HG03354 (cell line): ENCODE measurements around the gene P2RX1.
"Not testable (repeated sequence)": the region's sequence is repeated elsewhere in the genome, so short reads cannot be mapped to it uniquely, and the experiment has no call there.

ENCODE experiments used
- ATAC-seq: cut with Tn5 transposase; IDR thresholded peaks from one replicate; pipeline ENCODE4 v1.9.1; 2021; ENCODE audit warnings: mild to moderate bottlenecking; ENCODE audit not compliant: unreplicated experiment, poor library complexity, severe bottlenecking

P2RX1 gene

GRCh38 chr17:3953542-3953941 lies 37.3 kb upstream of the P2RX1 start:
- no peak for ATAC-seq

- no peak for ATAC-seq
These were observed 35.9 kb upstream of the P2RX1 start for GRCh38 chr17:3952186-3952585.

DNA sequence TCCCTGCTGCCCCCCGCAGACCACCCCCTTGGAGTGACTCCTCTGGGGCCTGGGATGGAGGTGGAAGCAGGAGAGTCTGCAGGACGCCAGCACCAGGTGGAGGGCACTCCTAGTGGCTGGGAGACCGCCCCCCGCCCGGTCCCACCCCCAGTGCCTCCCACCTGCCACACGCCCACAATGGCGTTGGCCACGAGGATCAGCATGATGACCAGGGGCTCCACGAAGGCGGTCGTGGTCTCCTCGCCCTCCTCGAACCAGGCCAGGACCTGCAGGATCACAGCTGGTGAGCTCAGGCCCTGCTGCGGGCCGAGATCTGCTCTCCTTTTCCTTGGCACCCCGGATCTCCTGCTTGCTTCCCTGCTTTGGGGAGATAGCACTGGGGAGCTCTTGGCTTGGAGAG lies 35.2 kb upstream of the P2RX1 start:
- ATAC-seq = no peak

GRCh38 chr17:3951003-3951402 lies 34.7 kb upstream of the P2RX1 start:
- no peak for ATAC-seq

- ATAC-seq = no peak
These were observed 34.3 kb upstream of the P2RX1 start for GRCh38 chr17:3950584-3950983.

GRCh38 chr17:3949418-3949817 lies 33.2 kb upstream of the P2RX1 start:
- ATAC-seq = no peak

- not testable (repeated sequence) for ATAC-seq
These were observed 32.3 kb upstream of the P2RX1 start for GRCh38 chr17:3948551-3948950.

DNA sequence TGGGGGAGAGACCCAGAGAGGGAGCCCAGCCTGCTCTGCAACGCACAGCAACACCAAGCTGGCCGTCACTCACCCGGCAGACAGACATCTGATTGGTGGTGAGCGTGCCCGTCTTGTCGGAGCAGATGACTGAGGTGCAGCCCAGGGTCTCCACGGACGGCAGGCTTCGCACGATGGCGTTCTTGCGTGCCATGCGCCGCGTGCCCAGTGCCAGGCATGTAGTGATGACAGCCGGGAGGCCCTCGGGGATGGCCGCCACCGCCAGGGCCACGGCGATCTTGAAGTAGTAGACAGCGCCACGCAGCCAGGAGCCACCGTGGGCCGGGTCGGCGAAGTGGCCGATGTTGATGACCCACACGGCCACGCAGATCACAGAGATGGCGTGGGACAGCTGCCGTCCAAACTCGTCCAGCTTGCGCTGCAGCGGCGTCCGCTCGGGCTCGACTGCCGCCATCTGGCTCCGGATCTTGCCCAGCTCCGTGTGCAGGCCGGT lies 31.1 kb upstream of the P2RX1 start:
- ATAC-seq = no peak

DNA sequence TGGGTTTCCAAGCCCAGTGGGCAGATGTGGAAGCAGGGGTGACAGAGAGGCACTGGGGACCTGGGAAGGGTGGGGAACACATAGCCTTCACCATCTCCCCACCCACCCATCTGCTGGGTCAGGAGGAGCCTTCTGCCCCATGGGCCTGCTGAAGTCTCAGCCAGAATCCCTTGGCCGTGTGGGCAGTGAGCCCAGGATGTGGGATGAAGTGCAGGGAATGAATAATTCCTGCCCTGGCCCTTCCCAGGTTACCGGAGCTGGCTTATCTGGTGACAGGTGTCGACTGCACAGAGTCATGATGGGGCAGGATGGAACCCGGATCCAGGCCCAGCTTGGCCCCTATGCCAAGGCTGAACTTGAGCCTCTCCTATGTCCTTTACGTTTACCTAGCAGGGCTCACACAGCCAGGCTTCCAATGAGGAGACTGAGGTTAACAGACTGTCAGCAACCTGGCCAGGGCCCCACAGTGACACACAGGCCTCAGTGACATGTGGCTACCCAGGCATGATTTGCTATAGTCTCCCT lies 30.5 kb upstream of the P2RX1 start:
- no peak for ATAC-seq

DNA sequence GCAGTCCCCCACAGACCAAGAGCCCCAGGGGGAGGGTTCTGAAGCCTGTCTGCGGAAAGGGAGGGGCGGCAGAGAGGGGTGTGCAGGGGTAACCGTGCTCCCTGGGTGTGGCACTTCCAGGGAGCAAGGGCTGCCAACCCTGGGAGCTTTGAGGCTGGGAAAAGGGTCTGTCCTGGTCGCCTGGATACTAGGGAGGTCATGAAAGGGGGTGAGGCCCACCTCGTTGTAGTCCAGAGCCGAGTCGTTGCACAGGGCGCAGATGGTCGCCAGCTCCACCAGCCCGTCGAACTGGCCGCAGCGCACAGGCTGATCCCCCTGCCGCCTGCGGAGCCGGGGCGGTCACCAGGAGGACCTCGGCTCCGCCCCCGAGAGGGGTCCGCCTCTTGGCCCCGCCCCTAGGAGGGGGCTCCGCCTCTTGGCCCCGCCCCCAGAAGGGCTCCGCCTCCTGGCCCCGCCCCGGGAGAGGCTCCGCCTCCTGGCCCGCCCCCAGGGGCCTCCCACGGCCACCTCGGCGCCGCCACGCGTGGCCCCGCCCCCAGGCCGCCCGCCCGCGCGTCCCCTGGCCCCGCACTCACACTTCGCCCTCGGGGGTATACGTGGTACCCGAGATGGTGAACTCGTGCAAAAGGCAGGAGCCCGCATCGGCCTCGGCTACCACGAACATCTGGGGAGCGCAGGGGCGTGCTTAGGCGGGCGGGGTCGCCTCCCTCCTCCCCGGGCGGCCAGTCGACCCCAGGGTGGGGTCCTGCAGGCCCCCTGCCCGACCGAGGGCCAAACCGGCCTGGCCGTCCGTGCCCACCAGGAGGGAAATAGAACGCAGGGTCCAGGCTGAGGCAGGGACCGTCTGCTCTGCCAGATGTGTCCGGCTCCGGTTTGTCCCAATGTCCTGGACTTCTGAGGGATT lies 28.5 kb upstream of the P2RX1 start:
- no peak for ATAC-seq

GRCh38 chr17:3943240-3943891 lies 27.1 kb upstream of the P2RX1 start:
- ATAC-seq = no peak

DNA sequence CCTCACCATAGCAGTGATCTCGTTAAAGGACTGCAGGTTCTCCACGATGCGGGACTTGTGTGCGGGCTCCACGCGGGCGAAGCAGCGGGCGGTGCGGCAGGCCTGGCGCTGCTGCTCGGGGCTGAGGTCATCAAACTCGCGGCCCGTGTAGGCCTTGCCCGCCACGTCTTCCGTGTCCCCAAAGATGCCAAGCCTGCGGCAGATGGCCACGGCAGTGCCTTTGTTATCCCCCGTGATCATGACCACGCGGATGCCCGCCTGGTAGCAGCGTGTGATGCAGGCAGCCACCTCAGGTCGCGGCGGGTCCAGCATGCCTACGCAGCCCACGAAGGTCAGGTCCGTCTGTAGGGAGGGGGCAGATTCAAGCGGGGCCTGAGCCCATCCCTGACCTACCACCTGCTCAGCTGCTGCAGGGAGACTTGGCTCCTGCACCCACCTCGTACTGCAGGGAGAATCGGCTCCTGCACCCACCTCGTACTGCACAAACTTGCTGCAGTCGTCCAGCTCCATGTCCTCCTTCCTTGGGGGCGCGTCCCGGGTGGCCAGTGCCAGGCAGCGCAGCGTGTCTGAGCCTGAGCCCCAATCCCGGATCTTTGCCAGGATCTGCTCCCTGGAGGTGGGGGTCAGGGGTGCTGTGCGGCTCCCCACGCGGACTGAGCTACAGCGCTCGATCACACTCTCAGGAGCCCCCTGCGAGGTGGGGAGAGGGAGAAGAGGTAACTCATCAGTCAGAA lies 24.9 kb upstream of the P2RX1 start:
- ATAC-seq = no peak

DNA sequence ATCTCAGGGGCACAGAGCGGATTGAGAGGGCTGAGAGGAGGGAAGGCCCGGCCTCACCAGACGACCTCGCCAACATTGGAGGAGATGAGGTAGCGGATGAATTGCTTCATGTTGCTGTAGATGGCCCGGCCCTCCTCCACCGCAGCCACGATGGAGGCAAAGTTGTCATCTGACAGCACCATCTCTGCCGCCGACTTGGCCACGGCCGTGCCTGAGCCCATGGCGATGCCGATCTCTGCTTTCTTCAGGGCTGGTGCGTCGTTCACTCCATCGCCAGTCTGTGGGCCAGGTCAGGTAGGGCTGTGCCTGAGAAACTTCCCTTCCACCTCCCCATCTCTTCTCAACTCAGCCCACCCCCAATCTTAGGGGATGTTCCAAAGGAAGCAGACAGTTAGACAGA lies 21.1 kb upstream of the P2RX1 start:
- no peak for ATAC-seq

- ATAC-seq = no peak
These were observed 19.6 kb upstream of the P2RX1 start for GRCh38 chr17:3935825-3936355.

DNA sequence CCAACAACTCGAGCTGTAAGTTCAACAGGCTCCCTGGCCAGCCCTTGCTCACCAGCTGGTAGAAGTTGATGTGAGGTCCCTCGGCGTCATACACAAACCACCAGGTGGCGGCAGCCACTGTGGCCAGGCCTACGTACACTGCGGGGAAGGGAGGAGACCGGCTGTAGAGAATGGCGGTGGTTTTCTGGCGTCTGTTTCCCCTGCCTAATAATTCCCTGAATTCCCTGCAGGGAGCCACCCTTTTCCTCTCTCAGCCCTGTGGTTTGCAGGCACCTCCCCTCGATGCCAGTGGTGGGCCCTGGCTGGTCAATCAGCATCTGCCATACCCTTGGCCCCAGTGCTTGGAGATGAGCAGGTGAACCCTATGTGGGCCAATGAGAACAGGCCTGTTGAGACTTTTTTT lies 18.9 kb upstream of the P2RX1 start:
- no peak for ATAC-seq

DNA sequence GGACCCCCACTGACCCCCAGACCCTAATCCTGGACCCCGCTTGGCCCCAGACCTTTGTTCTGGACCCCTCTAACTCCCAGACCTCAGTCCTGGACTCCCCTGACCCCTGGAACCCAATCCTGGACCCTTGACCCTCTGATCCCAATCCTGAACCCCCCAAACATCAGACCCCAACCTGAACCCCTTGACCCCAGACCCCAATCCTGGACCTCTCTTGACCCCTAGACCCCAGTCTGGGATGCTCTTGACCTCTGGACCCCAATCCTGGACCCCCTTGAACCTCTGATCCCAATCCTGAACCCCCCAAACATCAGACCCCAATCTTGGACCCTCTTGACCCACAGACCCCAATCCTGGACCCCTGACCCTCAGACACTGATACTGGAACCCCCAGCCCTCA lies 13.5 kb upstream of the P2RX1 start:
- ATAC-seq = no peak

DNA sequence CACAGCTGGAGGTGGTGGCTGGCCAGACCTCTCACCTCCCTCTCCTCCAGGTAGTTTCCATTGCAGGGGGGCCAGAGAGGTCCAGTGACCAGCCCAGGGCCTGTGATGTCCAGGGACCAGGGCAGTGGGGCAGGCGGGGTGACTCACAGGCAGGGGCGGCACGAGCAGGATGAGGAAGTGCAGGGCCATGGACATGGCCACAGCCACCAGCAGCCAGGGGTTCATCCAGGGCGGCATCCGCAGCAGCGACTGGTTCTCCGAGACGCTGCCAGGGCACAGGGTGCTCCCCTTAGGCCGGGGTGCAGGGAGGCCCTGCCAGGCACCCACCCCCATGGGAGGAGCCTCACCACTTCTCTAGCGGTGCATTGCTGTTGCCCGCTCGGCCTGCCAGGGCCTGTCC lies 12.9 kb upstream of the P2RX1 start:
- ATAC-seq = no peak

DNA sequence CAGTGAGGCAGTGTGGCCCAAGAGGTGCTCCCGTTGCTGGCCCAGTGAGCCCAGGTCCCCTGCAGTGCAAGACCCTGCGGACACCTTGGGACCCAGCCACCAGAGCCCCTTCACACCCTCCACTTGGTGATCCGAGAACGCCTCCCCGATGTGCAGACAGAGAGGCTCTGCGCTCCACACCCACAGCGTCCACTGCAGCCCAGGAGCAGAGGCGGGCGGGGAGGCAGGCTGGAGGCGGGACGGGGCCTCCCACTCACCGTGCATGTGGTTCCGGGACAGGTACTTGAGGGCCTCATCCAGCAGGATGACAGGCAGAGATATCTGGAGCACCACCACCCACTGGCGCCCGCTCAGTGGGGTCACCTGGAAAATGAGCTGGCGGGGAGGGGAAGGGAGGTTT lies 12.1 kb upstream of the P2RX1 start:
- ATAC-seq = no peak

DNA sequence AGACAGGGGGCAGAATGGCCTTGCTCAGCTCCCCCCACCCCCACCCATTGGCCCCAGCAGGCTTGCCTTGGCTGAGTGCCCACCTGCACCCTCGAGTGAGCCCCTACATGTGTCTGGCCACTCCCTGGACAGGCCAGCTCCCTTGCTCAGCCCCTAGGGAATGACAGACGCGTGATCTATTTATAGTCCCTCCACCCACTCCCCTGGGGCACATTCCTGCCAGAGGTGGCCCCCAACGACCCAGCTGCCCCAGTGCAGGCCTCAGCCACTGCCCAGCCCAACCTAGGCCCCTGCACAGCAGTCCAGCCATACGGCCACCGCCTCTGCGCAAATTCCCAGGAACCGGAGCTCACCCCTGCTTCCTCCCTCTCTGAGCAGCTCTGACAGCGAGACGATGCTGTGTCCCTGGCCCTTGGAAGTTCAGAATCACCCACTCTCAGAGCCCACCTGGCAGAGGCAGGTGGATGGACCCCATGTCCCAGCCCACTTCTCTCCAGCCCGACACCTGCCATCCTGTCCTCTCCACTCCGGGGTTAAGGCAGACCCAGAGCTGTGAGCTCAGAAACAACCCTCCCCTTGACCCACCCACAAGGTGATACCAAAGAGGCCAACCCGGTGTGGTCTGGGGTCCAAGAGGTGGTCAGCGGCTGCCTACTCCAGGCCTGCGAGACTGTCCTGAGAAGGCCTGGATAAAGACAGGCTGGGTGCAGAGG lies 11.5 kb upstream of the P2RX1 start:
- no peak for ATAC-seq
